Stimulated activated CD4-positive, alpha-beta T cell treated with anti-CD3 and anti-CD28 coated beads, Interleukin-15, amount 100 ng/mL, for 1 hour (primary cell): Measurements from ENCODE around the gene CHST15.
"Not testable (repeated sequence)": the region's sequence is repeated elsewhere in the genome, so short reads cannot be mapped to it uniquely, and the experiment has no call there.

Experiments
- DNase-seq, 2 donors: peaks; one replicate each; pipeline ENCODE4 v3.0.0-alpha.2; 2020; ENCODE audit warnings: low read depth in 1 of 2, low spot score in 1 of 2

Gene CHST15

GRCh38 chr10:124100124-124100523, 6.7 kb upstream of the CHST15 start:
- no peak for DNase-seq

GRCh38 chr10:124099604-124100003, 6.2 kb upstream of the CHST15 start:
- no peak for DNase-seq

GRCh38 chr10:124098575-124098974, 5.2 kb upstream of the CHST15 start:
- DNase-seq: no peak

GRCh38 chr10:124097883-124098282, 4.5 kb upstream of the CHST15 start:
- no peak for DNase-seq

GRCh38 chr10:124096494-124096893, 3.1 kb upstream of the CHST15 start:
- no peak for DNase-seq

- DNase-seq: not testable (repeated sequence)
These were observed 2.4 kb upstream of the CHST15 start for GRCh38 chr10:124095801-124096200.

- DNase-seq: no peak
These were observed 1.7 kb upstream of the CHST15 start for GRCh38 chr10:124095096-124095495.

- DNase-seq: no peak
These were observed 1.0 kb upstream of the CHST15 start for GRCh38 chr10:124094419-124094785.

GRCh38 chr10:124093774-124094418, 498 bp upstream of the CHST15 start:
- DNase-seq: not testable (repeated sequence)

- no peak for DNase-seq
These were observed 1.0 kb downstream of the CHST15 start for GRCh38 chr10:124092250-124092859.

- no peak for DNase-seq
These were observed 1.6 kb downstream of the CHST15 start for GRCh38 chr10:124091646-124092249.

GRCh38 chr10:124090601-124091209, 2.7 kb downstream of the CHST15 start:
- no peak for DNase-seq

GRCh38 chr10:124089859-124090258, 3.5 kb downstream of the CHST15 start:
- no peak for DNase-seq

- DNase-seq: no peak
These were observed 4.5 kb downstream of the CHST15 start for GRCh38 chr10:124088915-124089314.

- DNase-seq: no peak
These were observed 5.4 kb downstream of the CHST15 start for GRCh38 chr10:124087672-124088634.

GRCh38 chr10:124086787-124087671, 6.4 kb downstream of the CHST15 start:
- no peak for DNase-seq

- DNase-seq: no peak
These were observed 7.2 kb downstream of the CHST15 start for GRCh38 chr10:124086097-124086710.

GRCh38 chr10:124085680-124086079, 7.7 kb downstream of the CHST15 start:
- DNase-seq: no peak

GRCh38 chr10:124084708-124085107, 8.7 kb downstream of the CHST15 start:
- DNase-seq: no peak
